Fibroblast of peridontal ligament (primary cell): ENCODE results near the gene MAPK6.
"Not testable (repeated sequence)": the region's sequence is repeated elsewhere in the genome, so short reads cannot be mapped to it uniquely, and the experiment has no call there.

Source experiments
- DNase-seq: peaks from one replicate; pipeline ENCODE4 v3.0.0-alpha.2; 2010; ENCODE audit errors: extremely low read depth

Gene MAPK6

GRCh38 chr15:52018693-52019393 is at the start of gene MAPK6:
MAPK6 (plus strand) TSS chr15:52019219; CDS start chr15:52046461, 27,242 bp downstream.
- peak; percentile 89 for DNase-seq

GRCh38 chr15:51969728-51970127 is 49.3 kb upstream of the MAPK6 start:
- no peak for DNase-seq

GRCh38 chr15:51970132-51970817 is 48.7 kb upstream of the MAPK6 start:
- DNase-seq, result no peak

GRCh38 chr15:51971032-51971374 is 48.0 kb upstream of the MAPK6 start:
- DNase-seq, result no peak

- peak; percentile 97 for DNase-seq
These were observed 47.5 kb upstream of the MAPK6 start, which contains the start of gene LEO1 for GRCh38 chr15:51971375-51972133. LEO1 (minus strand) TSS chr15:51971778; CDS start chr15:51971745, 33 bp downstream.

GRCh38 chr15:51973220-51973619 is 45.8 kb upstream of the MAPK6 start:
- no peak for DNase-seq

- no peak for DNase-seq
These were observed 45.2 kb upstream of the MAPK6 start for GRCh38 chr15:51973775-51974174.

GRCh38 chr15:51982013-51982769 is 36.8 kb upstream of the MAPK6 start:
- peak; percentile 90 for DNase-seq

GRCh38 chr15:51982770-51983103 is 36.3 kb upstream of the MAPK6 start:
- no peak for DNase-seq

- DNase-seq, result no peak
These were observed 27.9 kb upstream of the MAPK6 start for GRCh38 chr15:51991141-51991540.

GRCh38 chr15:51992953-51993352 is 26.1 kb upstream of the MAPK6 start:
- no peak for DNase-seq

- no peak for DNase-seq
These were observed 16.7 kb upstream of the MAPK6 start for GRCh38 chr15:52002351-52002750.

GRCh38 chr15:52003089-52003488 is 15.9 kb upstream of the MAPK6 start:
- DNase-seq, result not testable (repeated sequence)

GRCh38 chr15:52003710-52004109 is 15.3 kb upstream of the MAPK6 start:
- no peak for DNase-seq

GRCh38 chr15:52004806-52005205 is 14.2 kb upstream of the MAPK6 start:
- DNase-seq, result no peak

- DNase-seq, result peak; percentile 52
These were observed 13.0 kb upstream of the MAPK6 start for GRCh38 chr15:52005748-52006701.

- DNase-seq, result no peak
These were observed 12.2 kb upstream of the MAPK6 start for GRCh38 chr15:52006702-52007340.

GRCh38 chr15:52008359-52008697 is 10.7 kb upstream of the MAPK6 start:
- no peak for DNase-seq

- DNase-seq, result no peak
These were observed 10.2 kb upstream of the MAPK6 start for GRCh38 chr15:52008698-52009434.
